CD4-positive, alpha-beta T cell treated with Interleukin-6 for 4 hours (primary cell): ENCODE data around the gene EDN3.
"Not testable (repeated sequence)": the region's sequence is repeated elsewhere in the genome, so short reads cannot be mapped to it uniquely, and the experiment has no call there.

ENCODE experiments used
- DNase-seq: peaks from one replicate; pipeline ENCODE4 v3.0.0-alpha.2; 2020; ENCODE audit warnings: mixed read lengths

EDN3 gene

DNA sequence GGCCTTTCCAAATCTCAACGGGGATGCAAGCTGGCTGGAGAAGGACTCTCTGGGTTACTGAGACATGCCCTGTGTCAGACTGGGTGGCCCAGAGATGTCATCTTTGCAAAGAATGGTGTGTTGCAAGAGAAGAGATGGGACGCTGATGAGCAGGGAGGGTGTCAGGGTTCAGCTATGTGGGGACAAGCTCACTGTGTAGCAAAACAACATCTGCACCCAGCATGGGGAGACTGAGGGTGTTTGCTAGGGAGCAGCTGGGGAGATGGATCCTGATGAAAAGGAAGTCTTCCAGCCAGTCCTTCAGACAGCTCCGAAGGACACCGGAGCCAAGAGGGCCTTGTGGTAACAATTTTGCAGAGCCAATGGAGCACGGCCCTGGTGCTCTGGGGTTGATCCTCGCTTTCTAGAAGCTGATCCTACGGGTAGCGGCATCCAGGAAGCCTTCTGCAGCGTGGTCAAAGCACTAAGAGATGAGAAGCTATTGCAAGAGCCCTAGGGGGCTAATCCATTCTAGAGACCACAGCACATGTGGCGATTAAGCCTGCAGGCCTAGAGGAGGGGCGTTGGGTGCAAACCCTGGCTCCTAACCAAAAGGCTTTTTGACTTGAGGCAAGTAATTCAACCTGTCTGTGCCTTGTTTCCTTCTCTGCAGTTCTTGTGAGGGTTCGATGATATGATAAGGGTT is 39.9 kb downstream of the EDN3 start:
- no peak for DNase-seq

DNA sequence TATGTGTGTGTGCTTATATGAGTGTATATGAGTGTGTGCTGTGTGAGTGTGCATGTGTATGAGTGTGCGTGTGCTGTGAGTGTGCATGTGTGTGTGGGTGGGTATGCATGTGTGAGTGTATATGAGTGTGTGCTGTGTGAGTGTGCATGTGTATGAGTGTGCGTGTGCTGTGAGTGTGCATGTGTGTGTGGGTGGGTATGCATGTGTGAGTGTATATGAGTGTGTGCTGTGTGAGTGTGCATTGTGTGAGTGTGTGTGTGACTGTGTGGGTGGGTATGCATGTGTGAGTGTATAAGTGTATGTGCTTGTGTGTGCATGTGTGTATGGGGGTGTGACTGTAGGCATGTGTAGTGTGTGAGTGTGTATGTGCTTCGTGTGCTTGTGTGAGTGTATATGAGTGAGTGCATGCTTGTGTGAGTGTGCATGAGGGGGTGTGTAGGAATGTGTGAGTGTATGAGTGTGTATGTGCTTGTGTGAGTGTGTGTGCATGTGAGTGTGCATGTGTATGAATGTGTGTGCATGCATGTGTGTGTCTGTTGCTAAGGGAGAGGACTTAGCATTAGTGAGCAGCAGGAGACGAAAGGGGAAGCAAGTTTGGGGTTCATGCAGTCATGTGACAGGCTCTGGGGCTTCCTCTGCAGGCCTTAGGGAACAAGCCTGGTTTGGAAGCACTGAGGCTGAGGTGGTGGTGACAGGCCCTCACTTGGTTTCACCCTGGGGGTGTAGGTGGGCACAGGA is 41.0 kb downstream of the EDN3 start:
- DNase-seq: not testable (repeated sequence)

DNA sequence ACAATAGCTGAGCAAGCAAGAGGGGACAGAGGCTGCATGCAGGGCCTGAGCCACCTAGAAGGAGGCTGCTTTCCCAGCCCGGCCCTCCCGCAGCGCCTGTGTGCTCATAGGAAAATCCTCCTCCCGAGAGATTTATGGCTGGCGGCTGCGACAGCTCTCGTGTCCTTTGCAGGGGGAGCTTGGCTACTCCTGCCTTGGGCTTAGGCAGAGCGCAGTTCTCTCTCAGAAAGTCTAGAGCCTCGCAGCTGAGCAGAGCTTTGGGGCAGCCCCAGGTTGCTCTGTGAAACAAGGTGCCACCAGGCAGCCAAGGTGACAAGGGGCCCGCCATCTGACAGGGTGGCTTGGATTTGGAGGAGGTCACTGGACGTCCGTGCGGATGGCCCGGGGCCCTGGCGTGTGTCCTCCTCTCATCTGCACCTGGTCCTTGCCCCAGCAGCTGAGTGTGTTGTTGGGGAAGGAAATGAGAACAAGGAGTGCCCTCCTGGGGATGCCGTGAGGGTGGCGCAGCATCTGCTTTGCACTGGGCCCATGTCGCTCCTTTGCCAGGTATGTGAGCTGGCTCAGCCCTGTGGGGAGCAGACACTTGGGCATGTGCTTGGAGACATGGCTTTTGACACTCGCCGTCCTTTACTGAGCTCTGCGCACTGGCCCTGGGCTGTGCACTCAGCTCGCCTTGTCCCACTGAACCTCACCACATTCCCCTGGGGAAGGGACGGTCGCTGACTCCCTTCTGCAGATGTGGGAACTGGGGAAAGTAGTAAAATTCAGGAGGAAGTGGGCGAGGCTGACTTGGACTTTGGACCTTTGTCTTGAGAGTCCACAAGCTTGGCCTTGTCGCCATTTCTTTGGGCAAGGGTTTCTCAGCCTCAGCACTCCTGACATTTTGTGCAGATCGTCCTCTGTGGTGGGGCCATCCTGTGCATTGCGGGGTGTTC is 41.9 kb downstream of the EDN3 start:
- no peak for DNase-seq

DNA sequence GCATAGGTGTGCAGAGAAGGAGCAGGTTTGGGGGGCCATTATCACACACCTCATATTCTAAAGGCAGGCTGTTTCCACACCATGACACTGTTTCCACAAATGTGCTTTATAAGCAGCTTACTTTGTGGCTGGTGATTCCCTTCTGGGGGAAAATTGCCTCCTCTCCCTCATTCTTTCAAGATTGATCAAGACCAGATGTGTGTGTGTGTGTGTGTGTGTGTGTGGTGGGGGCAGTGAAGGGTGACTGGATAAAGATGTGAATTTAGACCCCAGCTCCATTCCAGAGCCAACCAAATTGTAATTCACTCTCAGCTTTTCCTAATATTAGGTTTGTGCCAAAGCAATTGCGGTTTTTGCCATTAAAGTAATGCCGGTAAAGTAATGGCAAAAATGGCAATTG is 45.6 kb downstream of the EDN3 start:
- no peak for DNase-seq

DNA sequence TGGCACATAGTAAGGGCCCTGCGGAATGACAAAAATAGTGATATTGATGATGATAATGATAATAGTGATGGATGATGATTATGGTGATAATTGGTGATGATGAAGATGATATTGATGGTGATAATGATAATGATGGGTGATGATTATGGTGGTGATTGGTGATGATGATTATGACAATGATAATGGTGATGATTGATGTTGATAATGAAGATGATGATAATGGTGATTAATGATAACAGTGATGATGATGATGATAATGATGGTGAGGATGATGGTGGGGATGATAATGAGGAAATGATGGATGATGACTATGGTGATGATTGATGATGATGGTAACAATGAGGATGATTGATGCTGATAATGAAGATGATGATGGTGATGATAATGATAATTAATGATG is 48.9 kb downstream of the EDN3 start:
- DNase-seq: no peak

DNA sequence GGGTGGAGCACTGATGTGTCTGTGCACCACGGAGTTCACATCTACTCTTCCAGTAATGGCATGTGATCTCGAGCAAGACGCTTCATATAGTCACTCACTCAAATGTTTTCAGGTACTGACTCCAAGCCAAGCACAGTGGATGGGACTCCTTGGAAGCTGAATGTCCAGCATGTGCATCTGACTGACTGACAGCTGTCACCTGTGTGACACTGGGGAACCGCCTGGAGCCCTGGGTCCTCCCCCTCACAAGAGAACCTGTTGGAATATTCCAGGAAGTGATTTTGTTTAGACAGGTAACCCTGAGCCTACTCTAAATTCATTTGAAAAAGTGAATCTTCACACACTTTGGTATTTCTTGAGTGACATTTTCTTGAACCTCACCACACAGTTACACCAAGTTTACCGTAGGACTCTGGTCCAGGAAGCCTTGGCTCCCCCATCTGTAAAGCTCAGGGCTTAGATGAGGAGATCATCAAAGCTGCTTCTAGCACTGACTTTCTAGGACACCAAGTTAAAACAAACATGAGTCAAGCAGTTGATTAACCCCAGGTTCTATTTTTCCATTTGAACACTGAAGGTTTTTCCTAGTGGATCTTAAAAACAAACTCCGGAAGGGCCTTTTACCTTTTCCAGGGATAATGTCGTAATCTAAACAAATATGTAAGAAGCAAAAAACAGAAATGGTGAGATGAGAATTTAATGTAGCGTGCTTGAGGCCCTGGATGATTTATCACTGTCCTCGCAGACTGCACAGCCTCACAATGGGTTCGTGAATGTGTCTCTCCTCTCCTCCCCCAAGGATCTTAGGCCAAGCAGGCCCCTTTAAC is 50.1 kb downstream of the EDN3 start:
- no peak for DNase-seq

DNA sequence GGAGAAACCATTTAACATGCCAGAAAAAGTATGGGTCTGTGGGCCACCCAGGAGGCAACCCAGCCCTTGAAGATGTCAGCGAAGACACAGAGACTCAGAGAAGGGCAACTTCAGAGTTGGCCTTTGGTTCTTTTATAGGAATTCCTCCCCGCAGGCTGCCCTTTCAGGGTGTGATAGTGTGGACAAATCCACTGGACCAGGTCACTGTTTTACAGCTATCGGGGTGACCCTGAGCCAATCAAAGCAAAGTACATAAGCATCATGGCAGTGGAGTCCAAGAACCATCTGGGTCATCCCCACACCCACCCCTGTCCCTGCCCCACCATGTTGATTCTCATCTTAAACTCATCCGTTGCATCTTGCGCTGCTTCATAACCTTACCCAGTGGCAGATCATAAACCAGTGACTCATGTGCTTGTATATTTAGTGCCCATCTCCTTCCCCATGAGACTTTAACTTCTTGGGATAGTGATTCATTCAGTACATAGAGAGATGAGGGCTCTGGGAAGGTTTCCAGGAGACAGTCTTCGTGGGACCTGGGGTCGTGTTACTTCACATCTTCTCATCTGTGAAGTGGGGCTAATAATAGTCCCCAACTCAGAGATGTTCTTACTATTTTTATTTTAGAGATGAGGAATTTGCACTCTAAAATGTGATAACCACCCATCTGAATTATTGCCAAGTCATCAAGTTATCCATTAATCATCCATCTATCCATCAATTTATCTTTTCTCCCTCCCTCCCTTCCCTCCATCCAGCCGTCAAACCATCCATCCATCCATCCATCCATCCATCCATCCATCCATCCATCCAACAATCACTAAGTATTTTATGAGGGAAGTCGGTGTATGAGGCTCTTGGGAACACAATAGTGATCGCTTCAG is 51.0 kb downstream of the EDN3 start:
- no peak for DNase-seq

DNA sequence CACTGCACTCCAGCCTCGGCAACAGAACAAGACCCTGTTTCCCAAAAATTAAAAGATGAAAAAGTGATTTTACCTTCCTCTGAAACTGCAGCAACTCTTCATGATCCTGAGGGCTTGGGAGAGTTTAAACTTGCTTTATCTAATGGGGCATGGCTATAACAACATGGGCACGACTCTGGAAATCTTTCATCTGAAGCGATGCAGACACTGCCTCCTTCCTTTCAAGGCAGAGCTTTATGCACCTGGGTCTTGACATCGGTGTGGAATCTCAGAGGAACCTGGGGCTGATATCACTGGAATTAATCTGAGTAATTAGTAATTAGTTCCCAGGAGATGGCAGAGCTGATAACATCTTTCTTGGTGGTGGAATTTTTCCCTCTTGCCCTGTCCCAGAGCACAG is 52.1 kb downstream of the EDN3 start:
- DNase-seq: no peak

DNA sequence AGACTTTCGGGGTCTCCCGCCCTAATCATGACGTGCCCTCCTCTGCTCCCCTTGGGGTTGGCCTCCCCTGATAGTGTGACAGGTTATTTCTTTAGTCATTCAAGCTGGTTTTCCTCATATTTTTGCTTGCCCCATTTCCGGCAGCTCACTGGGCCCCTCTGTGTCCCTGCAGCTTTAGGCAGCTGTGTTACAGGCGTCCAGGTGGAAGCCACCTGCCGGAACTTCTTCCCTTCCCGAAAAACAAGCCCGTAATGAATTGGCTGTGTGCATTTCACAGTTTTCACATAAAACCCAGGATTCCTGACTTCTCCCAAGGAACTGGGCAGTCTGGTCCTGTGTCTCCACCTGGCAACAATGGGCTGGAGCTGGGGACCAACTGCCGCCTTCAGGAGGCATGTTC is 52.6 kb downstream of the EDN3 start:
- no peak for DNase-seq

DNA sequence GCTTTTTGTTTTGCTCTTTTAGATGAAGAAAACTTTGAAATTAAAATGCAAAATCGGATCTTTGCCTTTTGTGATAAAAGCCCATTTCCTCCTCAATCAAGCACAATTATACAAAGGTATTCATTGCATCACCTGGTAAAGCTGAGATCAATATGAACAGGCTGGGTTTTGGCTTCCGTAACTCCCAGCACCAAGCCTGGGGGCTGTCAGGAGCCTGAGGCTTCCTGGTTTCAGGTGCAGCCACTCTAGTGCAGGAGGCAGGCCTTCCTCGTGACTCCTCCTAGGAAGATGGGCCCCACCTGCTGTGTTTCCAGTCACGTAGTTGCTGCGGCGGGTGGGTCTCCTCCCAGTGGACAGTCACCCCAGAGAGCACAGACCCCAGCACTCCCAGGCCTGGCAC is 54.0 kb downstream of the EDN3 start:
- DNase-seq: no peak

DNA sequence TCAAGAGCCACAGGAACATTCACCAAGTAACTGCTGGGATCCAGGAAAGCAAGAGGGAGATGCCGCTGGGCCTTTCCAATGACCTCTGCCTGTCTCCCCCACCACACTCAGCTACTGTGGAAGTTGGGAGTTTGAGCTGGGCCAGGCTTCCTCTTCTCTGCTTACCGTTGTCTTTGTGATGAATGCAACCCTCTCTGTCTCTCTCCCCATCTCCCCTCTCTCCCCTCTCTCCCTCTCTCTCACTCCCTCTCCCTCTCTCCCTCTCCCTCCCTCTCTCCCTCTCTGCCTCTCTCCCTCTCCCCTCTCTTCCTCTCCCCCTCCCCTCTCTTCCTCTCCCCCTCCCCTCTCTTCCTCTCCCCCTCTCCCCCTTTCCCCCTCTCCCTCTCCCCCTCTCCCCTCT is 54.8 kb downstream of the EDN3 start:
- DNase-seq: no peak

DNA sequence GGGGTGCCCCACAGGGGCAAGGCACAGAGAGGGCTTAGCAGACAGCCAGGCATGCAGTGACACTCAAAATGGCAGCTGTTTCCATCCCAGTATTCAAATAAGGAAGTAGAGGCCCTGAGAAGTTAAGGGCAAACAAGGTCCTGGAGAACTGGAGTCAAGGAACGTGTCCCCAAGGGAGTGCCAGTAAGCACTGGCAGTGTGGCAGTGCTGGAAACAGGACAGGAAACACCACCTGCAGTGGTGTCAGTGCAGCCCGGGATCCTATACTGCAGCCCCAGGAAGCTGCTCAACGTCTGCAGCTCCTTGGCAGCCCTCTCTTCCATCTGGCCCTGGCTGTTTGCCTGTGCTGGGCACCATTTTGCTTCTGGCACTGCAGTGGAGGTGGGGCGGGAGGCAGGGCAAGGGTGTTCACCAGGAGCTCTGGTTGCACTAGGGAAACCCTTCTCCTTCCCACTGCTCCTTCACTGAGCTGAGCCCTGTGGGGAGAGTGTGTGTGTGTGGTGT is 56.3 kb downstream of the EDN3 start:
- DNase-seq: no peak

DNA sequence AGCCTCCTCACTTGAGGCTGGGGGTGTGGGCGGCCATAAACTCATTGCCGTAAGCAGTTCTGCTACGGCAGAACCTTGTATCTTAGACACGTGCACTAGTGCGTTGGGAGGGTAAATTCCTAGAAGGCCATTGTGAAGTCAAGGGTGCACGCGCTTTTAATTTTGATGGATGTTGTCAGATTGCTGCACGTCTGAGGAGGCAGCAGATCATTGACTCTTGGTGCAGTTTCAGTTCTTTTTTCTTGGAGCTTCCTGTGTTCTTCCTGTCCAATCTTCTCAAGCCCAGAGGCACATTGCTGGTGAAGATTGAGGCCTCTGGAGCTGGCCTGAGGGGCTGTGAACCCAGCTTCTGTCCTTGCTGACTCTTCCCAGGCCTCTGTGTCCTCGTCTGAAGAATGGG is 58.4 kb downstream of the EDN3 start:
- not testable (repeated sequence) for DNase-seq

DNA sequence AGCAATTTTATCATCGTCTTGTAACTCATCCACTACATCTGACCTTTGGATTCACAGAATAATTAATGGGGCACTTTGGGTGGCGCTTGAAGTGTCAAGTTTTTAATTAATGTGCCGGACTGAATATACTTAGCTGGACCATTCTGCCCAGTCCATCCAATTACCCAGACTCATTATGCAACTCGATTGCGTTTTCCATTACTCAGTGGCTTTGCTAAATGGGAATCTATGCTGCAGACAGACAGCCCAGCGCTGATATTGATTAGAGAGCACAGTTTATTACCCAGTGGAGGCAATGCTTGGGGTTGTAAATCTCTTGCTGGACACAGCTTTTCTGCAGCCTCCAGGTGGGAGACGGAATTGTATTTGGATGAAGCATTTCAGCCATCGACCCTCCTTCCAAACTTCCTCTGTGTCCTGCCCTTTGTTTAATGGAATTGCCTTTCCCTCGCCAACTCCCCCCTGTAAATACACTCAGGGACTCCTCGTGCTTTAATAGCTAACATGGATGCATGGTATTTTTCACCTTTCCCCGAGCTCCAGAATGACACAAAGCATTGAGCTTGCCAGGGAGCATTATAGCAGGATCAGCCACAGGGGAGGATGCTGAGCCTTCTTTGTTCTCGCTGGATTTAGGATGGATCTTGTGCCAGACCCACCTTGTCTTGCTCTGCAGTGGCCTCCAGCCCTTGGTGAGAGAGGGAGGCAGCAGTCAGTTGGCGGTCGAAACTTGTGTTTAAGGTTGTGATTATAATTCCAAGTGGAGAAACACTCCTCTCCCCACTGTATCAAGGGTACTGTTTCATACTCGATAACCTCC is 59.7 kb downstream of the EDN3 start:
- no peak for DNase-seq

DNA sequence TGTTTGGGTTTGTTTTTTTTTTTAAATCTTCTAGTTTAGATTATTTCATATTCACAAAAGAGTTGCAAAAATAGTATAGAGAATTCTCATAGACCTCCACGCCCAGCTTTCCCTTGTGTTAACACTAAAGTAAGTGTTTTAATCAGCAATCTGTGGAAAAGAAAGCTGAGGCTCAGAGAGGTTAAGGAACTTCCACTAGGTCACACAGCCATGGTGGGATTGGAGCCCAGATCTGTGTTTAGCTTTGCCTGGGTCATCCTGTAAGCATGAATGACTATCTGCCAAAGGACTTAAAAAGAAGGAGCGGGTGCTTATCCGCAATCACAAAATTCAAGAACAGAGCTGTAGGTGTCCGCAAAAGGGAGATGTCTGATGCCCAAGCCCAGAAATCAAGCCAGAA is 60.5 kb downstream of the EDN3 start:
- DNase-seq: no peak

DNA sequence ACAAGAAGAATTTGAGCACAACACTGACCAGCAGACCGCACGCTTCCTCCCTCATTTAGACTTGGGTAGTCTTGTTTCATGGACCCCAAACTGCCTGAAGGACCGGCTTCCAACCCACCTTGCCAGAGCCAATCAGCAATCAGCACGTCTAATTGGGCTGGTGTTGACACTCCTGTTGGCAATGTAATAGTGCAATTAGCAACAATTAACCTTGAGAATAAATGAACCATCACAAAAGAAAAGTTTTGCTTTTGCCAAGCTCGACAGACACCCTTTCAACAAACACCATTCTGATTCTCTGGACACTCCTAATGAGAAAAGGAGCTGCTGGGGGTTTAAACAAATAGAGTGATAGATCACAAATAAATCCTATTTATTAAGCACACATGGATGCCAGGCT is 61.0 kb downstream of the EDN3 start:
- no peak for DNase-seq

DNA sequence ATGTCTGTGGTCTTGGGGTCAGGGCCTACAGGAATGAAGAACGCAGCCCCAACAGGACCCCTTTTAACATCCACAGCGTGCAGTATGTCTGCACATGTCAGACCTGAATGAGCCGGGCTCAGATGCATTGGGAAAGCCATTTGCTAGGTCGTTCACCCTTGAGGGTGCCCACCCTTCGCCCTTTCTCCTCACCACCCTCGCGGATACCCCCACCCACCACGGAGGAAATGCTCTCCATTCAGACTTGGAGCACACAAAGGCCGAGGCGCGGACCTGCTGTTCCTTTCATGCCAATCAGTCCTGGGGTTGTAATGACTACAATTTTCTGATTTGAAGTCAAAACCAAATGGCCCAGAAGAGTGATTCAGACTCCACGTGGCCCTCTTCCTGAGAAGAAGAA is 62.7 kb downstream of the EDN3 start:
- no peak for DNase-seq

DNA sequence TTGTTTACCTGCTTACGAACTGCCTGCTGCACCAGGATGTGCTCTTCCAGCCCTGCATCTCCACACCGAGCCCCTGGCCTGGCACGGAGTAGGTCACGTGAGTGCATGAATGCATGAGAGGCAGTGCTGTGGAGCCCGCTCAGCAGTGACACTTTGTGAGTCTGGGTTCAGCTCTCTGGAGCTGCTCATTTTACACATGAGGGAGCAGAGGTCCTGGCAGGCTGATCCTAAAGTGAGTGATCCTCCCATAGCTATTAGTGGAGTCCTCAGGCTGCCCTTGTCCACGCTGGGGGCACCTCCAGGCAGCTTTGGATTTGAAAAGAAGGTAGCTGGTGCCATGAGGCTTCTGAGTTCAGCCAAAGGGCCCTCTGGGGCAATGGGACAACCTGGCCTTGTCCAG is 64.2 kb downstream of the EDN3 start:
- DNase-seq: no peak

DNA sequence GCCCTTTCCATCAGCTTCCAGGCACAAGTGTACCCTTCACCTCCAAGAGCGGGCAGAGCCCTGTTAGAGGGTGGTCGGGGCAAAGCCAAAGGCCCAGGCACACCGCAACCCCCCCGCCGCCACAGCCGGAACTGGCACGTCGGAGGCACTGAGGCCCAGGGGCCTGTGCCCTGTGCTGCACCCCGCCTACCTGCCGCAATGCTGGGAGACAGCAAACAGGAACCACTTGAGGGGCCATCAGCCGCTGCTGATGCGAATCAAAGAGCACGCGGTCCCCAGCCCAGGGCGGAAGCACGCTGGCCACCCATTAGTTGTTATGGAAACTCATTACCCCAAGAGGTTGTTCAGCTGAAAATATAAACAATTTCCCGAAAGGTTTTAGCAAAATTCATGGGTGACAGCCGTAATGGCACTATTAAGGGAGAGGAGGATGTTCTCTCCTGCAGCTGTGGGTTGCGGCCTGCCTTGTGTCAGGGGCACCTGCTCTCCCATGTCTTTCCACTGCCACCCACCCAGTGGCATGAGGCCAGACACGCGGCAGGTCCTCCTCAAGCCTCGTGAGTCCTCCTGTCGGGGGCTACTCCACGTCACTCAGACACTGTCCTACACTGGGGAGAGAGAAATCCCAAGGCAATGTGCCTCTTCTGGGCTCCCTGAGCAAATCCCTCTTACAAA is 65.3 kb downstream of the EDN3 start:
- DNase-seq: no peak

DNA sequence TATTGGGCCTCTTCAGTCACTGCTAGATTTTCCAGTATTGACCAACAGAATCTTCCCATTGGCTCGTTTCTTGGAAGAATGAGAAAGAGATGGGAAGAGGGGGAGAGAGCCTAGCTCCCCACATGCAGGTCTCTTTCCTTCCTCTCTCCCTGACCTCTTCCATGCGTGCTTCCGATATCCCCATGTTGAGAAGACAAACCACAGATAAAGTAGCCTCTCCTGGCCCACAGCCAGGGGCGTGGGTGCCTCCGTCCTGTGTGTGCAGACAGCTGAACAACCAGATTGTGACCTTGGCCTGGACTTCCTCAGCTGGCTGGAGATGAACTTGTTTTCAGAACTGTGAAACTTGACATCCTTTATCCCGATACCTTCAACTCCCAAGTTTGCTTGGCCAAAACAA is 71.0 kb downstream of the EDN3 start:
- no peak for DNase-seq
